Measurements from ENCODE around the gene EPOP. TPM values are rescaled to one million over a fixed set of nuclear protein-coding genes. Genes with fewer than 3 reads are reported as not detected.
"Not testable (repeated sequence)": the region's sequence is repeated elsewhere in the genome, so short reads cannot be mapped to it uniquely, and the experiment has no call there.

Gene EPOP
- total RNA-seq, 1 experiment from 2014 or later = 8.4 TPM

DNA sequence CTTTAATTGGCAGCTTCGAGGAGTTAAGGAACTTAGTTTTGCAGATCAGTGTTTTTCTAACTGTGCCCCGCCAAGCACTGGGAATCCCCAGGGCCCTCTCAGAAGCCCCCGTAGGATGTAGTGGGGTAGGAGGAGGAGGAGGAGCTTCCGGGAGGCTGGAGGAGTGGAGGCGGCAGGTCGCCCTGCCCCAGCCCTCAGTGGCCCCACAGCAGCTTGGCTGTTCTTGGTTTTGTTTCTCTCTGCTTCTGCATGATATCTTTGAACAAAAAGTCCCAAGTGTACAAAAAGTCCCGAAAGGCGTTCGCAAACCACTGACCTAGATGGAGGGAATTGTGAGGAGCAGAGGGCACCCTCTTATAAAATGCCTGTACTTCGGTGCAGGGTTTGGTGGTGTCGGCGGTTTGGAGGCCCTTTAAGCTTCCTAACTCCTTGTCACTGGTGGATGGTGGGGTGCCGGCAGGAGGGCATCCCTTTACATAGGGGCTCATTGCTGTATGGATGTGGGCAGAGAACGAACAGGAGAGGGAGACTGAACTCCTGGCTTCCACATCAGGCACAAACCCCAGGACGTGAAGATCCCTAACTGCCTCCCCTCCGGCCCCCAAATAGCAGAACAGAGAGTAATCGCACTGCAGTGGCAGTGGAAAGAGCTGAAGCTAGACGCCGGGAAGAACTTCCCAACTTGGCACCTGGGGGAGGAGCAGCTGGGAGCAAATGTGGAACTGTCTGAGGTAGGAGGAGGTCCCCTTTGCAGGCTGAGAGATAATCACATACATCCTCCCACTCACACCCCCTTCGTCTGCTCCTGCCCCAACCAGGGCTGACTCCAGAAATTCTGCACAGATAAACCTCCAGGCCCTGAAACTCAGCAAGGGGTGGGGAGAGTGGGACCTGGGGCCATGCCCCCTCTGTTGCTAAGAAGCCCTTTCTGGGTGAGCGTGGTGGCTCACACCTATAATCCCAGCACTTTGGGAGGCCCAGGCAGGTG is 20.1 kb downstream of the EPOP start:
- BruUV-seq (replicated peaks) = no TSS peak
- TF ChIP-seq, protein P1, sequence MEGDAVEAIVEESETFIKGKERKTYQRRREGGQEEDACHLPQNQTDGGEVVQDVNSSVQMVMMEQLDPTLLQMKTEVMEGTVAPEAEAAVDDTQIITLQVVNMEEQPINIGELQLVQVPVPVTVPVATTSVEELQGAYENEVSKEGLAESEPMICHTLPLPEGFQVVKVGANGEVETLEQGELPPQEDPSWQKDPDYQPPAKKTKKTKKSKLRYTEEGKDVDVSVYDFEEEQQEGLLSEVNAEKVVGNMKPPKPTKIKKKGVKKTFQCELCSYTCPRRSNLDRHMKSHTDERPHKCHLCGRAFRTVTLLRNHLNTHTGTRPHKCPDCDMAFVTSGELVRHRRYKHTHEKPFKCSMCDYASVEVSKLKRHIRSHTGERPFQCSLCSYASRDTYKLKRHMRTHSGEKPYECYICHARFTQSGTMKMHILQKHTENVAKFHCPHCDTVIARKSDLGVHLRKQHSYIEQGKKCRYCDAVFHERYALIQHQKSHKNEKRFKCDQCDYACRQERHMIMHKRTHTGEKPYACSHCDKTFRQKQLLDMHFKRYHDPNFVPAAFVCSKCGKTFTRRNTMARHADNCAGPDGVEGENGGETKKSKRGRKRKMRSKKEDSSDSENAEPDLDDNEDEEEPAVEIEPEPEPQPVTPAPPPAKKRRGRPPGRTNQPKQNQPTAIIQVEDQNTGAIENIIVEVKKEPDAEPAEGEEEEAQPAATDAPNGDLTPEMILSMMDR (conservative IDR thresholded peaks at IDR 0.05) = no peak
- no peak for TF ChIP-seq EZH2 (IDR thresholded peaks at IDR 0.05; ENCODE audit: low read depth)
- ChIA-PET CTCF (no interaction called here), POLR2A (ENCODE audit: unreplicated experiment) (no interaction called here)
- Histone ChIP-seq H2AFZ (no peak overlapping the region), H3K4me1 (replicated peaks; ENCODE audit: insufficient read depth) (no peaks in the 10 kb centered on the region), H3K9me2 (ENCODE audit: insufficient read depth) (no peaks in the 10 kb centered on the region), H3K79me2 (ENCODE audit: low read depth) (no peaks in the 10 kb centered on the region), H3K9me3 (ENCODE audit: insufficient read depth, low read depth) (no peaks in the 10 kb centered on the region), H3K27ac (no peak overlapping the region), H3F3A (ENCODE audit: insufficient read depth, low read depth) (no peaks in the 10 kb centered on the region), H3K4me2 (no peak overlapping the region), H3K4me3 (no peak overlapping the region), H3K36me3 (ENCODE audit: low read depth) (no peaks in the 10 kb centered on the region), H4K20me1 (ENCODE audit: insufficient read depth) (no peaks in the 10 kb centered on the region), H3K27me3 (ENCODE audit: insufficient read depth, low read depth) (no peaks in the 10 kb centered on the region)
- no peak for DNase-seq
- intact Hi-C loops (cut with micrococcal nuclease; ENCODE audit: unreplicated experiment) = no loop called here

DNA sequence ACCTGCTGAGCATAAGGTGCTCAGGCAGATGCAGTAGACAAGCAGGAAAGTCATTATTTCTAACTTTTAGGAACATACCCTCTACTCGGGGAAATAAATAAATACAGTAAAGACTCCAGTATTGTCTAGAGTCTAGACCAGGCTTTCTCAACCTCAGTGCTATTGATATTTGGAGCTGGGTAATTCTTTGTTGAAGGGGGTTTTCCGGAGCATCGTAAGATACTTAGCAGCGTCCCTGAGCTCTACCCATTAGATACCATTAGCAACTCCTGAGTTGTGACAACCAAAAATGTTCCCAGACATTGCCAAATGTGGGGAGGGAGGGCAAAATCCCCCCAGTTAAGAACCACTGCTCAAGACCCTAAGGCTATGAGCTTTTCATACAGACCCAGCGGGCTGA is 21.1 kb downstream of the EPOP start:
- Histone ChIP-seq H3K9me2 (ENCODE audit: insufficient read depth) (no peaks in the 10 kb centered on the region), H3K36me3 (ENCODE audit: low read depth) (no peaks in the 10 kb centered on the region), H4K20me1 (ENCODE audit: insufficient read depth) (no peaks in the 10 kb centered on the region), H2AFZ (no peak overlapping the region), H3K79me2 (ENCODE audit: low read depth) (no peaks in the 10 kb centered on the region), H3K27ac (no peak overlapping the region), H3K4me2 (no peak overlapping the region), H3K9me3 (ENCODE audit: insufficient read depth, low read depth) (no peaks in the 10 kb centered on the region), H3F3A (ENCODE audit: insufficient read depth, low read depth) (no peaks in the 10 kb centered on the region), H3K4me1 (replicated peaks; ENCODE audit: insufficient read depth) (no peaks in the 10 kb centered on the region), H3K27me3 (ENCODE audit: insufficient read depth, low read depth) (no peaks in the 10 kb centered on the region), H3K4me3 (no peak overlapping the region)
- intact Hi-C loops (cut with micrococcal nuclease; ENCODE audit: unreplicated experiment) = no loop called here
- TF ChIP-seq, protein P1 (conservative IDR thresholded peaks at IDR 0.05) = no peak
- TF ChIP-seq EZH2 (IDR thresholded peaks at IDR 0.05; ENCODE audit: low read depth) = no peak
- no TSS peak for BruUV-seq (replicated peaks)
- CTCF ChIA-PET = interaction anchor here (0.6 kb wide), 1 partner anchor 119 kb away, joined by 4 read pairs; no protein-coding TSS in a partner anchor
- no peak for DNase-seq
- POLR2A ChIA-PET (ENCODE audit: unreplicated experiment) = no interaction called here

DNA sequence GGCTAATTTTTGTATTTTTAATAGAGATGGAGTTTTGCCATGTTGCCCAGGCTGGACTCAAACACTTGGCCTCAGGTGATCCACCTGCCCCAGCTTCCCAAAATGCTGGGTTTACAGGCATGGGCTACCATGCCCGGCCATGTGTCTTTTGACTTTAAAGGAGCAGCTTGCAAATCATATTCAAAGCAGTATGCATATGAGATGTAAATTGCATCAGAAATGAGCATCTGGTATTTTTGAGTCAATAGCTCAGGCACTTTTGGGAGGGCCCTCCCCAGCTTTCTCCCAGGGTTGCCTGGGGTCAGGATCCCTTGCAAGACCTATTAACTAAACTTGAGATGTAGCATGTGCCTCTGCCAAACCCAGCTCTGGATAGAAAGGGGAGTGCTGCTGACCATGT is 21.5 kb downstream of the EPOP start:
- TF ChIP-seq, protein P1 (conservative IDR thresholded peaks at IDR 0.05) = no peak
- TF ChIP-seq EZH2 (IDR thresholded peaks at IDR 0.05; ENCODE audit: low read depth) = no peak
- H3K4me1 ChIP-seq (replicated peaks; ENCODE audit: insufficient read depth) = no peaks in the 10 kb centered on the region
- BruUV-seq (replicated peaks) = no TSS peak

DNA sequence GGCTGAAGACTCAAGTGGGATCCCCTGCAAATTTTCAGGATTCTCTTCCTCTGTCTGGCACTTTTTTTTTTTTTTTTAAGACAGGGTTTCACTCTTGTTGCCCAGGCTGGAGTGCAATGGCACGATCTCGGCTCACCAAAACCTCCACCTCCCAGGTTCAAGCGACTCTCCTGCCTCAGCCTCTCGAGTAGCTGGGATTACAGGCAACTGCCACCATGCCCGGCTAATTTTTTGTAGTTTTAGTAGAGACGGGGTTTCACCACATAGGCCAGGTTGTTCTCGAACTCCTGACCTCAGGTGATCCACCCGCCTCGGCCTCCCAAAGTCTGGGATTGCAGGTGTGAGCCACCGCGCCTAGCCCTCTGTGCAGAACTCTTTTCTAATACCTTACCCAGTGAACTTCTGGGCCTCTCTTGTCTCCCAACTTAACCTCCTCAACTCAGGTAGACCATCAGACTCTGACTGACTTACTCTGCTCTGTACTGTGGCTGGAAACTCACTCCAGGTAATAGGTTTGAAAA is 24.0 kb downstream of the EPOP start:
- H3K4me3 ChIP-seq; H3K9me3 ChIP-seq (ENCODE audit: insufficient read depth, low read depth); POLR2A ChIA-PET (ENCODE audit: unreplicated experiment); BruUV-seq (replicated peaks); H4K20me1 ChIP-seq (ENCODE audit: insufficient read depth); H2AFZ ChIP-seq; intact Hi-C loops (cut with micrococcal nuclease; ENCODE audit: unreplicated experiment); H3F3A ChIP-seq (ENCODE audit: insufficient read depth, low read depth); H3K27me3 ChIP-seq (ENCODE audit: insufficient read depth, low read depth); H3K79me2 ChIP-seq (ENCODE audit: low read depth); H3K36me3 ChIP-seq (ENCODE audit: low read depth); H3K27ac ChIP-seq; H3K4me1 ChIP-seq (replicated peaks; ENCODE audit: insufficient read depth); H3K9me2 ChIP-seq (ENCODE audit: insufficient read depth); DNase-seq; H3K4me2 ChIP-seq: not testable (repeated sequence)
- CTCF ChIA-PET = interaction anchor here (0.7 to 1.0 kb wide), 5 partner anchors 10 to 536 kb away, joined by 3 to 30 read pairs (median 3); no protein-coding TSS in a partner anchor

More for the DNA sequence above, 21.5 kb downstream of the EPOP start:
- H3K4me2 ChIP-seq = no peak overlapping the region
- no peaks in the 10 kb centered on the region for H3K27me3 ChIP-seq (ENCODE audit: insufficient read depth, low read depth)
- no peaks in the 10 kb centered on the region for H4K20me1 ChIP-seq (ENCODE audit: insufficient read depth)
- no peak for DNase-seq
- no peaks in the 10 kb centered on the region for H3K36me3 ChIP-seq (ENCODE audit: low read depth)
- POLR2A ChIA-PET (ENCODE audit: unreplicated experiment) = no interaction called here
- no peak overlapping the region for H3K27ac ChIP-seq
- H3F3A ChIP-seq (ENCODE audit: insufficient read depth, low read depth) = no peaks in the 10 kb centered on the region
- intact Hi-C loops (cut with micrococcal nuclease; ENCODE audit: unreplicated experiment) = no loop called here
- no peak overlapping the region for H3K4me3 ChIP-seq
- no peaks in the 10 kb centered on the region for H3K9me2 ChIP-seq (ENCODE audit: insufficient read depth)
- CTCF ChIA-PET = interaction anchor here (0.6 kb wide), 1 partner anchor 119 kb away, joined by 4 read pairs; no protein-coding TSS in a partner anchor
- no peak overlapping the region for H2AFZ ChIP-seq
- H3K9me3 ChIP-seq (ENCODE audit: insufficient read depth, low read depth) = no peaks in the 10 kb centered on the region
- no peaks in the 10 kb centered on the region for H3K79me2 ChIP-seq (ENCODE audit: low read depth)
